Karpas-422 (cell line): Measurements from ENCODE around the gene GRIK5. TPM values are rescaled to one million over a fixed set of nuclear protein-coding genes. Genes with fewer than 3 reads are reported as not detected.

Experiments used
- DNase-seq: peaks from one replicate; pipeline ENCODE4 v3.0.0-alpha.2; 2015
- H2AFZ ChIP-seq: fragments of 200-600 bp; sonication (generic); 2 replicates; pipeline ENCODE4 v1.6.1; 2014; ENCODE audit warnings: antibody characterized with exemption, low read length, mixed read lengths
- H3K27ac ChIP-seq: fragments of 200-600 bp; sonication (generic); 2 replicates; pipeline ENCODE4 v1.5.1; 2014; ENCODE audit warnings: mild to moderate bottlenecking, low read length, moderate library complexity
- H3K27me3 ChIP-seq: fragments of 200-600 bp; sonication (generic); 2 replicates; pipeline ENCODE4 v1.6.1; 2014; ENCODE audit warnings: low read length, mixed read lengths
- H3K36me3 ChIP-seq: fragments of 200-600 bp; sonication (generic); 2 replicates; pipeline ENCODE4 v1.6.1; 2014; ENCODE audit warnings: low read length, mixed read lengths; ENCODE audit not compliant: insufficient read depth
- H3K4me1 ChIP-seq: fragments of 200-600 bp; sonication (generic); 2 replicates; pipeline ENCODE4 v1.6.1; 2014; ENCODE audit warnings: mild to moderate bottlenecking, low read length, mixed read lengths
- H3K4me2 ChIP-seq: fragments of 200-600 bp; sonication (generic); 2 replicates; pipeline ENCODE4 v1.6.1; 2014; ENCODE audit warnings: low read length, low read depth, mild to moderate bottlenecking; ENCODE audit not compliant: poor library complexity, severe bottlenecking
- H3K4me3 ChIP-seq: fragments of 200-600 bp; sonication (generic); 2 replicates; pipeline ENCODE4 v1.5.1; 2014; ENCODE audit warnings: mild to moderate bottlenecking, antibody characterized with exemption, low read length, mixed read lengths
- H3K79me2 ChIP-seq: fragments of 200-600 bp; sonication (generic); 2 replicates; pipeline ENCODE4 v1.6.1; 2014; ENCODE audit warnings: mild to moderate bottlenecking, low read length, mixed read lengths
- H3K9ac ChIP-seq: fragments of 200-600 bp; sonication (generic); 2 replicates; pipeline ENCODE4 v1.6.0; 2014; ENCODE audit warnings: low read length
- H3K9me2 ChIP-seq: fragments of 200-600 bp; sonication (generic), shearing (Covaris generic); replicated peaks from 2 replicates; pipeline ENCODE4 v1.6.0; 2014; ENCODE audit warnings: mild to moderate bottlenecking, low read length, moderate library complexity; ENCODE audit not compliant: insufficient read depth
- H3K9me3 ChIP-seq: fragments of 300-700, 200-600 bp; sonication (generic); 2 replicates; pipeline ENCODE4 v1.6.1; 2014; ENCODE audit warnings: low read length, mixed read lengths
- H4K20me1 ChIP-seq: fragments of 200-600 bp; sonication (generic); 2 replicates; pipeline ENCODE4 v1.6.1; 2014; ENCODE audit warnings: mild to moderate bottlenecking, antibody characterized with exemption, low read length, low read depth; ENCODE audit not compliant: insufficient read depth
- total RNA-seq: library from RNA; depleted of rRNA; stranded (reverse); fragments of >200 nt; shearing (Covaris generic); gene quantifications from 2 replicates; pipeline ENCODE4 v1.2.3, GENCODE V29; 2014; ENCODE audit warnings: low replicate concordance; rRNA removed

The GRIK5 gene
- total RNA-seq, 1 experiment from 2014 or later: 0.07 TPM

- no peak overlapping the region for H2AFZ ChIP-seq
- H3K4me1 ChIP-seq: peaks cover 16% of the 10 kb centered on the region
- H3K27me3 ChIP-seq: no peaks in the 10 kb centered on the region
- peaks cover 5% of the 10 kb centered on the region; the same call in 1 of the 2 replicates for H3K79me2 ChIP-seq
- H3K9me3 ChIP-seq: no peaks in the 10 kb centered on the region
- H3K9me2 ChIP-seq: no peaks in the 10 kb centered on the region
- H3K4me3 ChIP-seq: peak overlapping the region; percentile 92; the same call in 1 of the 2 replicates
- H3K4me2 ChIP-seq: peak overlapping the region; percentile 96
- H4K20me1 ChIP-seq: no peaks in the 10 kb centered on the region
- H3K36me3 ChIP-seq: no peaks in the 10 kb centered on the region; the same call in 1 of the 2 replicates
- peak overlapping the region; percentile 95; the same call in 1 of the 2 replicates for H3K9ac ChIP-seq
- DNase-seq: no peak
- no peak overlapping the region for H3K27ac ChIP-seq
These were observed 112.7 kb downstream of the GRIK5 start for GRCh38 chr19:41957161-41957837.

- Histone ChIP-seq H3K27me3 (no peaks in the 10 kb centered on the region), H3K4me2 (no peak overlapping the region), H3K27ac (no peak overlapping the region), H3K9me2 (no peaks in the 10 kb centered on the region), H2AFZ (no peak overlapping the region), H3K36me3 (no peaks in the 10 kb centered on the region; the same call in 1 of the 2 replicates), H3K4me1 (peaks cover 16% of the 10 kb centered on the region), H3K79me2 (peaks cover 5% of the 10 kb centered on the region; the same call in 1 of the 2 replicates), H3K9ac (no peak overlapping the region), H3K4me3 (no peak overlapping the region), H4K20me1 (no peaks in the 10 kb centered on the region), H3K9me3 (no peaks in the 10 kb centered on the region)
- DNase-seq: no peak
These were observed 113.4 kb downstream of the GRIK5 start for GRCh38 chr19:41956621-41957020.

- Histone ChIP-seq H3K36me3 (no peaks in the 10 kb centered on the region; the same call in 1 of the 2 replicates), H3K9me3 (no peaks in the 10 kb centered on the region), H3K79me2 (peaks cover 5% of the 10 kb centered on the region; the same call in 1 of the 2 replicates), H3K4me3 (no peak overlapping the region), H3K4me2 (no peak overlapping the region), H3K9me2 (no peaks in the 10 kb centered on the region), H3K4me1 (peaks cover 20% of the 10 kb centered on the region), H4K20me1 (no peaks in the 10 kb centered on the region), H3K27ac (no peak overlapping the region), H3K9ac (no peak overlapping the region), H3K27me3 (no peaks in the 10 kb centered on the region), H2AFZ (no peak overlapping the region)
- DNase-seq: no peak
These were observed 114.5 kb downstream of the GRIK5 start for GRCh38 chr19:41955521-41955920.

GRCh38 chr19:41951686-41952172 is 118.3 kb downstream of the GRIK5 start:
- peak overlapping the region; percentile 3 for H3K4me2 ChIP-seq
- no peaks in the 10 kb centered on the region for H3K27me3 ChIP-seq
- DNase-seq: peak; percentile 96
- no peak overlapping the region for H3K4me3 ChIP-seq
- H4K20me1 ChIP-seq: no peaks in the 10 kb centered on the region
- 0 out of 2 replicates have a peak overlapping the region, but pooled peaks have one; percentile 17 for H3K9ac ChIP-seq
- no peaks in the 10 kb centered on the region; the same call in 1 of the 2 replicates for H3K36me3 ChIP-seq
- H3K4me1 ChIP-seq: peaks cover 22% of the 10 kb centered on the region
- no peaks in the 10 kb centered on the region for H3K9me2 ChIP-seq
- no peaks in the 10 kb centered on the region for H3K79me2 ChIP-seq
- H3K9me3 ChIP-seq: no peaks in the 10 kb centered on the region
- H3K27ac ChIP-seq: no peak overlapping the region
- no peak overlapping the region for H2AFZ ChIP-seq

Other genes starting within 250 kb of the GRIK5 start
- not detected in 2 replicates for gene LYPD4, start 225.5 kb downstream of the GRIK5 start, total RNA-seq
- gene DMRTC2, start 225.2 kb downstream of the GRIK5 start, total RNA-seq: not detected in 2 replicates
- 2,482 and 3,478 TPM in 2 replicates for gene RPS19, start 210.0 kb downstream of the GRIK5 start, total RNA-seq
- 970 and 1,036 TPM in 2 replicates for gene CD79A, start 192.9 kb downstream of the GRIK5 start, total RNA-seq
- gene ARHGEF1, start 187.0 kb downstream of the GRIK5 start, total RNA-seq: 136 and 137 TPM in 2 replicates
- gene ERFL, start 141.8 kb downstream of the GRIK5 start, total RNA-seq: 3.8 and 5.5 TPM in 2 replicates
- 270 and 367 TPM in 2 replicates for gene RABAC1, start 110.9 kb downstream of the GRIK5 start, total RNA-seq
- 22.4 and 26.6 TPM in 2 replicates for gene ATP1A3, start 76.0 kb downstream of the GRIK5 start, total RNA-seq
- 15.1 and 23.5 TPM in 2 replicates for gene ZNF574, start 6.0 kb upstream of the GRIK5 start, total RNA-seq
- gene POU2F2, start 62.2 kb upstream of the GRIK5 start, total RNA-seq: 61.9 and 69.4 TPM in 2 replicates
- gene DEDD2, start 147.5 kb upstream of the GRIK5 start, total RNA-seq: 16.3 and 42.7 TPM in 2 replicates
- gene ZNF526, start 150.1 kb upstream of the GRIK5 start, total RNA-seq: 3.4 and 9.1 TPM in 2 replicates
- 17.7 and 29.3 TPM in 2 replicates for gene GSK3A, start 172.4 kb upstream of the GRIK5 start, total RNA-seq
- 36.4 and 53.6 TPM in 2 replicates for gene ERF, start 184.9 kb upstream of the GRIK5 start, total RNA-seq
- gene CIC, start 199.0 kb upstream of the GRIK5 start, total RNA-seq: 25.0 and 30.6 TPM in 2 replicates
- gene PRR19, start 231.9 kb upstream of the GRIK5 start, total RNA-seq: 0.25 and 1.2 TPM in 2 replicates
- 66.2 and 102 TPM in 2 replicates for gene PAFAH1B3, start 232.4 kb upstream of the GRIK5 start, total RNA-seq
- 18.7 and 30.5 TPM in 2 replicates for gene TMEM145, start 243.1 kb upstream of the GRIK5 start, total RNA-seq